GM12891 (cell line): ENCODE results near the gene STC2.

Experiments used
- DNase-seq: peaks from one replicate; pipeline ENCODE4 v3.0.0; 2011; ENCODE audit warnings: low spot score; ENCODE audit not compliant: insufficient read length
- FAIRE-seq: peaks from 2 replicates; lab custom pipeline; 2011; peaks lifted over from hg19 to GRCh38; lab: Jason Lieb, UNC
- PAX5 ChIP-seq: IDR thresholded peaks from 2 replicates; pipeline ENCODE4 v1.6.1; 2011; ENCODE audit warnings: low read length, moderate library complexity, mild to moderate bottlenecking; ENCODE audit not compliant: insufficient read depth, severe bottlenecking
- POLR2A ChIP-seq: IDR thresholded peaks from 2 replicates; pipeline ENCODE4 v1.6.1; 2011; ENCODE audit warnings: low read depth, low read length, control low read depth
- POLR2AphosphoS5 ChIP-seq: IDR thresholded peaks from 2 replicates; pipeline ENCODE4 v1.6.1; 2011; ENCODE audit warnings: low read depth, low read length, control low read depth
- POU2F2 ChIP-seq: IDR thresholded peaks from 2 replicates; pipeline ENCODE4 v1.6.1; 2011; ENCODE audit warnings: low read depth, mild to moderate bottlenecking, control low read depth, low read length, moderate library complexity
- SPI1 ChIP-seq: IDR thresholded peaks from 2 replicates; pipeline ENCODE4 v1.6.1; 2011; ENCODE audit warnings: low read depth, low read length, control low read depth
- TAF1 ChIP-seq: IDR thresholded peaks from 2 replicates; pipeline ENCODE4 v1.6.1; 2011; ENCODE audit warnings: low read depth, low read length, control low read depth

Gene STC2

DNA sequence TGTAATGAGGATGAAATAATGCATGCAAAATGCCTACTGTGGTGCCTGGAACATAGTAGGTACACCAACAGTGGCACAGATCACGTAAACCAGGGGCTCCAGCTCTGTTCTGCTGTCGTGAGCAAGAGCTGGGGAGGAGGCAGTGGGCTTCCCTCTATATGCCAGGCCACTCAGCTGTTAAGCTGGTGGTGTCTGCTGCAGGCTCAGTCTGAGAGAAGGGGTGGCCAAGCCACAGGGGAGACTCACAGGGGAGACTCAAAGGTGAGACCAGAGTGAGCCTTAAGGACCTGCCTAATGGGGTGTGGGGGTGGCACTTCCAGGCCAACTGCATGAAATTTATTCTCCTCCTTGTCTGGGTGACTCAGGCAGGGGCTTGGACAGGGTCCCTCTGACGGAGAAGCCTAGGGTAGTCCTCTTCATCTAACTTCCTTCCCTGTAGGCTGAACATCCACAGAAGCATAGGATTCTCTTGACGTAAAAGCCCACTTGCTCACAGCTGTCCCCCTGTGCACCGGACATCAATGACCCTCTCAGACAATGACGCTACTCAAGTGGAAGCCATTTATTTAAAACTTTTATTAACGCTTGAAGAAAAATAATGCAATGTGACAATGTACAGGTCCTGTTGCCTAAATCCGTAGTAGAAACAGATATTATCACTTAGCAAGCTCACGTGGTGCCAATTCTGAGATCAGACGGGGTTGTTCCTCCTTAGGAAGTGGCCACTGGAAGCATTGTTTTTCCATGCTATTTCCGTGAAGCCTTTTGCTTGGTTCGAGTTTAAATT is 13.9 kb downstream of the STC2 start:
- no peak for DNase-seq
- TF ChIP-seq POLR2A: no peak
- TF ChIP-seq PAX5: no peak
- TF ChIP-seq POLR2AphosphoS5: no peak
- no peak for TF ChIP-seq SPI1
- TF ChIP-seq TAF1: no peak
- TF ChIP-seq POU2F2: no peak
- no peak for FAIRE-seq

DNA sequence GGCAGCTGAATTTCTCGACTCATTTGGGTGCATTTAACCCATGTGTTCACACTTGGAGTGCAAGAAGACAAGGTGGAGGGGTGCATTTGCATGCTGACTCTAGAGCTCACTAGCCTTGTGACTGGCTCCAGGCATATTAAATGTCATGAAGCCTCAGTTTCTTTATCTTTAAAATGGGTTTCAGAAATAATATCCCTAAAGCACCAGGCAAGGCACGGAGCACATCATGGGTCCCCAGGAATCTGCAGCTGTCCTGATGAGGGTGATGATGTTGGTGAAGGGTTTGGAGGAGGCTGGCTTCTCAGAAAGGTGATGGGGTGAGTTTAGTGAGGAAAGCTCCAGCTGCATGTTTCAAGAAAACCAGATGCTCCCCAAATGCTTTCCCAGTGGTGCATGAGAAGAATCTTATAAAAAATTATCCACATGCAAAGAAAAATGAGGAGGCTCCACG is 14.8 kb downstream of the STC2 start:
- FAIRE-seq (no peak), DNase-seq (no peak)
- TF ChIP-seq TAF1 (no peak), POLR2A (no peak), PAX5 (no peak), SPI1 (no peak), POLR2AphosphoS5 (no peak), POU2F2 (no peak)

DNA sequence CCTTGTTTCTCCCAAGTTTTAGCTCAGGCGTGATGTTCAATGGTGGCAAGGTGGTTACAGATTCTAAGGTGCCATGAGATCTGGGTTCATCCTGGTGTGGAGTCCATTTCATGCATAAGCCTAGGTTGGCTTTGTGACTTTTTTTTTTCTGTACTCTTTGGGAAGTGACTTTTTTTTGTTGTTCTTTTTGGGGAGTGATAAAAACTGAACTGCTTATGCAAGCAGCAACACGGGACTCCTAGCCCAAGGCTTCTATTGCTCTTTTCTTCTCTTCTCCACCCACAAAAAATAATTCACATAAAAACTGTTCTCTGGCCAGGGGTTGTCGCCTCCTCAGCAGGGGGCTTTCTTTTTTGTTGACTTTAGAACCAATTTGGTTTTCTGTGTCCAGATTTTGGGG is 15.4 kb downstream of the STC2 start:
- TF ChIP-seq SPI1: no peak
- no peak for TF ChIP-seq POLR2AphosphoS5
- TF ChIP-seq TAF1: no peak
- no peak for TF ChIP-seq POU2F2
- TF ChIP-seq PAX5: no peak
- TF ChIP-seq POLR2A: no peak

DNA sequence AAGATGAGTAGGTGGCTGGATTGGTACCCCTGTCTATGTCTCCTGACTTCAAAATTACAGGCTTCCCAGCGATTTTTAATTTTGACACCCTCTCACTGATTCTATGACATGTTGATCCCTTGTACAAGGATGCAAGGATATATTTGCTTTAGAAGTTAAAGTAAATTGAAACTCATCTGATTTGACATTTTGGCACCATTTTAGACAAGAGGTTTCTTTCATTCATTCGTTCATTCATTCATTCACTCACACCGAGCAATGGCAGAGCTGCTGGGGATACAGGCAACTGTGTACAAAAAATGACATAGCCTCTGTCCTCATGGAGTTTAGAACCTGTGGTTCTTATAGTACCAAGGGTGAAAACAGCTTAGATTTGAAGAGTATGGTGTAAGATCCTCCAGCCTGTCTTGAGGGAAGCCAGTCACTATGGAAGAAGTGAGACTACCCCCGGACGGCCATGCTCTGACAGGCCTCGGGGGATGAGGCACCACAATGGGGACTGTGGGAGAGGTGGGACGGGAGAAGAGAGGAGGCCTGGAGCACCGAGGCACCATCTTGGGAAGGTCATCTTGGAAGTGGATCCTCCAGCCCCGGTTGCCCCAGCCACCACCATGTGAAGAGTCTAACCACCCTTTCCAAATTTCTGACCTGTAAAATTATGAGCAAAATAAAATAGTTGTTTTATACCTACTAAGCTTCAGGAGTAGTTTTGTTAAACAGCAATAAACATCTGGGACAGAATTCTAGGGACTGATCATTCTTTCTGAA is 16.2 kb downstream of the STC2 start:
- DNase-seq (no peak), FAIRE-seq (no peak)
- TF ChIP-seq TAF1: no peak
- no peak for TF ChIP-seq POLR2AphosphoS5
- no peak for TF ChIP-seq SPI1
- no peak for TF ChIP-seq PAX5
- TF ChIP-seq POU2F2: no peak
- no peak for TF ChIP-seq POLR2A

More for the DNA sequence above, 15.4 kb downstream of the STC2 start:
- DNase-seq (no peak), FAIRE-seq (no peak)

DNA sequence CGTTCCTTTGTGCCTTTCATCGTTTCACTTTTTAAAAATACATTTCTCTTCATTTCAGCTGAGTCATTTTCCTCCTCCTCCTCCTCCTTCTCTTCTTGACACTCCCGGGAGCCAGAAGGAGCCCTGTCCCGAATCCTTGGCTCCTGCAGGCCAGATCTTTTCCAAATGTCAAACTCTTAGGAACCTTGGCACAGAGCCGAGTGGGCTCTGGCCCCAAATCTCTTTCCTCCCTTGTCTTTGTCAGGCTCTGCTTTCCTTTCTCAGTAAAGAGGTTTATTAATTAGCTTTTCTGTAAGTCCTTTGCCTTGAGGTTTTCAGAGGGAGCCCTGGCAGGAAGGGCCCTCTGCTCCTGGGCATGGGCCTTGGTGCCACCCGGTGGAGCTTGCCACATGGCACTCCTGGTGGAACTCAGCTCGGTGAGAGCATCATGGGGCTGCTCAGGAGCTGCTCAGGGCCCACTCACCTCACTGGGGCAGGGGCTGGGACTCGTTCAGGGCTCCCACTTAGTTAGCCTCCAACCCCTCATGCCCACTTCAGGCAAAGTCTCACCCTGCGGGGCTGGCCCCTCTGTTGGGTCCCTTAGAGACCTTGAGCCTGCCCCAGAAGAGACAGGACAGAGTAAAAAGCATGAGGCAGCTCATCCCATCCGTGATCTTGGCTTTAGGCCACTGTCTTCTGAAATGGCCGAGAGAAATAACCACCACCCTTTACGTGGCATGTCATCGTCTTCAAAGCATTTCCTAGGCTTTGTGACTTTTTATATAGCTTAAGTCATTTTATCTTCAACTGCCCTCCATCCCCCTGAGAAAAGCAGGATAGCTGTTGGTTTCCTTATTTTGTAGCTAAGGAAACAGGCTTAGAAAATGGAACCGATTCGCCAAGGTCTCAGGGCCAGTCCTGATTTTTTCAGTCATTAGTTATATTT is 17.1 kb downstream of the STC2 start:
- DNase-seq: no peak
- no peak for FAIRE-seq
- TF ChIP-seq POLR2AphosphoS5: no peak
- no peak for TF ChIP-seq POU2F2
- TF ChIP-seq SPI1: no peak
- TF ChIP-seq POLR2A: no peak
- no peak for TF ChIP-seq TAF1
- no peak for TF ChIP-seq PAX5

DNA sequence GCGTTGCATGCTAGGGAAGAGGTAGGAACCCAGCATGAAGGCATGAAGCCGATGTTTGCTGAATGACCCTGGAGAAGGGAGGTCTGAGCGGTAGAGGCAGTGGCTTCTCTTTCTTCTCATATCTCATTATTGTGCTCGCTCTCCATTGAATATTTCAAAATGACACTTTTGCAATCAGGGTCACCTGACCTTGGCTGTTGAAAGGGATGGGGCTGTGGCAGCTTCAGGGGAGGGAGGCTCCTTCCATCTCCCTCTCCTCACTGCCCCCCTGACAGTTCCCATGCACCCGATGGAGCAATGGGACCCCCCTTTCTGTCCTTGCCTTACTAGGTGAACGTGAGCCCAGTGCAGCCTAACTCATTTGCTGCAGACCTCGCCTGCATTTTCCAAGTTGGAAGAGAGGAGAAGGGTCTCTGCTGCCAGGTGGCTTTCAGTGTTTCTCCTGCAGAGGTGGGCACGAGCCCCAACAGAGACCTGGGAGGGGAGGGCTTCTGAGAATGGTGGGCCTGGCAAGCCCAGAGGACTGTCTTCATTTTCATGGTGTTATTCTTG is 17.9 kb downstream of the STC2 start:
- no peak for FAIRE-seq
- TF ChIP-seq PAX5 (no peak), SPI1 (no peak), POLR2AphosphoS5 (no peak), TAF1 (no peak), POU2F2 (no peak), POLR2A (no peak)
- no peak for DNase-seq

DNA sequence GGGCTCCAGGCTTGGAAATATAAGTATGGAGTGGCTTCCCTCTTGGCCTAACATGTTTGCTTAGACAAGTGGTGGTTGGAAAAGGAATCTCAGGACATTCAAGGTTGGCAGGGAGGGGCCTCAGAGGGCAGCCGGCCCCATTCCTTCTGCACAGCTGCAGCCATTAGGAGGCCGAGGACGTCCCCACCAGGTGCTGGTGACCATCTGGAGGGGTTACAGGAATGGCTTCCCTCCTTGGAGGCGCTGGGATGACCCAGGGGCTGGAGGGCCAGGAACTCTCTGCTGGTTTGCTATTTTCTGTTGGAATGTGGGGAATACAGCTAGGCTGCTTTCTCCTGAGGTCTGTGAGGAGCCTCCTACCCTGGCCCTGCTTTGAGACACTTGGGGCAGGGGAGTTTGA is 18.5 kb downstream of the STC2 start:
- TF ChIP-seq SPI1 (no peak), TAF1 (no peak), POLR2A (no peak), POU2F2 (no peak), POLR2AphosphoS5 (no peak), PAX5 (no peak)
- no peak for DNase-seq
- no peak for FAIRE-seq

DNA sequence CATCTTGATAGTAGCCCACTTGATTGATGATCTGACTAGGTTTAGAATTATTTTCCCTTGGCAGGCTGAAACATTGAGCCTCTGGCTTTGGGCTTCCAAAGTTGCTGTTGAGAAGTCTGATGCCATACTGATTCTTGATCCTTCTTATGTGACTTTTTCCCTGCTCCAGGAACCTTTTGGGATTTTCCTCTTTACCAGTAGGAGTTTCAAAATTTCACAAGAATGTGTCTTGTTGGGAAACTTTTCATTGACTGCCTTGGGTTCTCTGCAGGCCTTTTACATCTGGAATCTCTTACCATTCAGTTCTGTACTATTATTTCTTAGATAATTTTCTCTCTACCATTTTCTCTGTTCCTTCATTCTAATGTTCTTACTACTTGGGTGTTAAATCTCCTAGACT is 20.0 kb downstream of the STC2 start:
- FAIRE-seq (no peak), DNase-seq (no peak)
- no peak for TF ChIP-seq POLR2AphosphoS5
- TF ChIP-seq PAX5: no peak
- TF ChIP-seq TAF1: no peak
- no peak for TF ChIP-seq POU2F2
- TF ChIP-seq POLR2A: no peak
- TF ChIP-seq SPI1: no peak
